SK-N-SH treated with all-trans-retinoic acid at 6 μM for 48 hours (cell line): Measurements from ENCODE around the gene CFAP57.

Experiments
- ARNTL ChIP-seq: fragments of 450-650 bp; formaldehyde crosslinking; IDR thresholded peaks from 2 replicates; pipeline ENCODE4 v1.5.0; 2020; ENCODE audit warnings: low read depth, mild to moderate bottlenecking, moderate library complexity, borderline replicate concordance
- BACH2 ChIP-seq: fragments of 250-450 bp; sonication (Bioruptor Pico); IDR thresholded peaks from 2 replicates; pipeline ENCODE4 v1.9.0; 2021; ENCODE audit warnings: mild to moderate bottlenecking, borderline replicate concordance
- CREB5 ChIP-seq: fragments of 250-450 bp; sonication (Bioruptor Pico); IDR thresholded peaks from 2 replicates; pipeline ENCODE4 v1.5.1; 2020; ENCODE audit warnings: low read depth, mild to moderate bottlenecking, moderate library complexity
- ESRRG ChIP-seq: fragments of 250-450 bp; sonication (Bioruptor Pico); IDR thresholded peaks from 2 replicates; pipeline ENCODE4 v1.6.1; 2021; ENCODE audit warnings: mild to moderate bottlenecking
- OSR1 ChIP-seq: fragments of 250-450 bp; sonication (Bioruptor Pico); IDR thresholded peaks from 2 replicates; pipeline ENCODE4 v1.8.0; 2022; ENCODE audit warnings: moderate library complexity, mild to moderate bottlenecking, inconsistent platforms
- POU6F1 ChIP-seq: fragments of 250-450 bp; sonication (Bioruptor Pico); IDR thresholded peaks from 2 replicates; pipeline ENCODE4 v1.8.0; 2021; ENCODE audit warnings: low read depth, mild to moderate bottlenecking, moderate library complexity, borderline replicate concordance
- PPARA ChIP-seq: fragments of 250-450 bp; sonication (Bioruptor Pico); IDR thresholded peaks from 2 replicates; pipeline ENCODE4 v1.5.0; 2020; ENCODE audit warnings: mild to moderate bottlenecking, borderline replicate concordance
- RARB ChIP-seq: fragments of 250-450 bp; sonication (Bioruptor Pico); IDR thresholded peaks from 2 replicates; pipeline ENCODE4 v1.8.0; 2021; ENCODE audit warnings: mild to moderate bottlenecking, moderate library complexity
- TCF4 ChIP-seq: fragments of 250-450 bp; sonication (Bioruptor Pico); IDR thresholded peaks from 2 replicates; pipeline ENCODE4 v1.8.0; 2021; ENCODE audit warnings: mild to moderate bottlenecking, moderate library complexity, borderline replicate concordance
- ZC3H10 ChIP-seq: fragments of 250-450 bp; sonication (Bioruptor Pico); IDR thresholded peaks from 2 replicates; pipeline ENCODE4 v1.5.1; 2021; ENCODE audit warnings: mild to moderate bottlenecking, moderate library complexity
- ZFP3 ChIP-seq: fragments of 250-450 bp; sonication (Bioruptor Pico); IDR thresholded peaks from 2 replicates; pipeline ENCODE4 v1.5.0; 2020; ENCODE audit warnings: mild to moderate bottlenecking, moderate library complexity
- ZFP30 ChIP-seq: fragments of 450-650 bp; formaldehyde crosslinking; IDR thresholded peaks from 2 replicates; pipeline ENCODE4 v1.5.0; 2022; ENCODE audit warnings: mild to moderate bottlenecking, moderate library complexity
- ZNF565 ChIP-seq: fragments of 450-650 bp; formaldehyde crosslinking; conservative IDR thresholded peaks from 2 replicates; pipeline ENCODE4 v1.5.0; 2020; ENCODE audit warnings: low read depth, mild to moderate bottlenecking, moderate library complexity
- ZNF70 ChIP-seq: fragments of 450-650 bp; formaldehyde crosslinking; IDR thresholded peaks from 2 replicates; pipeline ENCODE4 v1.5.0; 2020; ENCODE audit warnings: mild to moderate bottlenecking, moderate library complexity

- TF ChIP-seq ZFP3 (CRISPR knock-in tag) (no peak), ZC3H10 (CRISPR knock-in tag) (no peak), POU6F1 (CRISPR knock-in tag) (no peak), RARB (CRISPR knock-in tag) (no peak), PPARA (CRISPR knock-in tag) (no peak), OSR1 (CRISPR knock-in tag) (no peak), CREB5 (CRISPR knock-in tag) (no peak), BACH2 (CRISPR knock-in tag) (no peak), TCF4 (CRISPR knock-in tag) (no peak), ZFP30 (CRISPR knock-in tag) (no peak), ZNF565 (CRISPR knock-in tag) (no peak), ZNF70 (CRISPR knock-in tag) (no peak), ARNTL (CRISPR knock-in tag) (no peak), ESRRG (CRISPR knock-in tag) (no peak)
These were observed 43.3 kb upstream of the CFAP57 start for GRCh38 chr1:43128816-43129215.
